SK-N-SH (cell line): ENCODE results near the gene HTN3.
"Not testable (repeated sequence)": the region's sequence is repeated elsewhere in the genome, so short reads cannot be mapped to it uniquely, and the experiment has no call there.

Source experiments
- CHD2 ChIP-seq: fragments of 150-350 bp; IDR thresholded peaks from 2 replicates; pipeline ENCODE4 v1.6.1; 2018; ENCODE audit warnings: low read length; ENCODE audit not compliant: partially characterized antibody
- CTCF ChIP-seq: fragments of 200-600 bp; sonication (generic); IDR thresholded peaks from 2 replicates; pipeline ENCODE4 v1.6.1; 2017; ENCODE audit warnings: antibody characterized with exemption, mild to moderate bottlenecking, moderate library complexity
- ELF1 ChIP-seq: IDR thresholded peaks from 2 replicates; pipeline ENCODE4 v1.4.0; 2012
- EP300 ChIP-seq, 2 experiments: IDR thresholded peaks; 2 replicates each; pipeline versions ENCODE4 v1.4.0 to v1.6.1; 2012; ENCODE audit warnings: borderline replicate concordance in 1 of 2, low read depth in 1 of 2, low read length in 1 of 2
- EZH2phosphoT487 ChIP-seq: fragments of 200-600 bp; sonication (generic); IDR thresholded peaks from 2 replicates; pipeline ENCODE4 v1.6.1; 2017; ENCODE audit warnings: low read depth, mixed run types, mild to moderate bottlenecking, antibody characterized with exemption, moderate library complexity, borderline replicate concordance
- GABPA ChIP-seq: IDR thresholded peaks from 2 replicates; pipeline ENCODE4 v1.4.0; 2012; ENCODE audit warnings: low read depth, mild to moderate bottlenecking
- POLR2AphosphoS5 ChIP-seq: IDR thresholded peaks from 2 replicates; pipeline ENCODE4 v1.6.1; 2012; ENCODE audit warnings: low read depth, low read length
- RAD21 ChIP-seq: IDR thresholded peaks from 2 replicates; pipeline ENCODE4 v1.6.1; 2012; ENCODE audit warnings: mild to moderate bottlenecking, low read length
- RCOR1 ChIP-seq: fragments of 150-350 bp; IDR thresholded peaks from 2 replicates; pipeline ENCODE4 v1.6.1; 2017; ENCODE audit warnings: antibody characterized with exemption, low read length
- RFX5 ChIP-seq: IDR thresholded peaks from 2 replicates; pipeline ENCODE4 v1.6.1; 2012; ENCODE audit warnings: mild to moderate bottlenecking, improper control_type of control experiment, low read length
- SIN3A ChIP-seq: IDR thresholded peaks from 2 replicates; pipeline ENCODE4 v1.6.1; 2012; ENCODE audit warnings: low read depth, mild to moderate bottlenecking, low read length, moderate library complexity, borderline replicate concordance
- USF2 ChIP-seq: fragments of 150-350 bp; IDR thresholded peaks from 2 replicates; pipeline ENCODE4 v1.6.1; 2017; ENCODE audit warnings: antibody characterized with exemption, low read length, low read depth, borderline replicate concordance
- TF ChIP-seq, protein P1 (sequence below): IDR thresholded peaks from 2 replicates; pipeline ENCODE4; 2012

DNA sequence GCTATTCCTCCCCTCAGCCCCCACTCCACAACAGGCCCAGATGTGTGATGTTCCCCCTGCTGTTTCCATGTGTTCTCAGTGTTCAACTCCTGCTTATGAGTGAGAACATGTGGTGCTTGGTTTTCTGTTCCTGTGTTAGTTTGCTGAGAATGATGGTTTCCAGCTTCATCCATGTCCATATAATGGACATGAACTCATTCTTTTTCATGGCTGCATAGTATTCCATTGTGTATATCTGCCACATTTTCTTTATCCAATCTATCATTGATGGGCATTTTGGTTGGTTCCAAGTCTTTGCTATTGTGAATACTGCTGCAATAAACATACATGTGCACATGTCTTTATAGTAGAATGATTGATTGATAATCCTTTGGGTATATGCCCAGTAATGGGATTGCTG, 11.7 kb downstream of the HTN3 start:
- not testable (repeated sequence) for TF ChIP-seq CTCF; EP300 (IDR thresholded peaks at IDR 0.05; ENCODE audit: borderline replicate concordance in 1 of 2, low read depth in 1 of 2, low read length in 1 of 2); RAD21; EZH2phosphoT487; ELF1; RCOR1; RFX5; GABPA; SIN3A; POLR2AphosphoS5; USF2; CHD2
- TF ChIP-seq, protein P1, sequence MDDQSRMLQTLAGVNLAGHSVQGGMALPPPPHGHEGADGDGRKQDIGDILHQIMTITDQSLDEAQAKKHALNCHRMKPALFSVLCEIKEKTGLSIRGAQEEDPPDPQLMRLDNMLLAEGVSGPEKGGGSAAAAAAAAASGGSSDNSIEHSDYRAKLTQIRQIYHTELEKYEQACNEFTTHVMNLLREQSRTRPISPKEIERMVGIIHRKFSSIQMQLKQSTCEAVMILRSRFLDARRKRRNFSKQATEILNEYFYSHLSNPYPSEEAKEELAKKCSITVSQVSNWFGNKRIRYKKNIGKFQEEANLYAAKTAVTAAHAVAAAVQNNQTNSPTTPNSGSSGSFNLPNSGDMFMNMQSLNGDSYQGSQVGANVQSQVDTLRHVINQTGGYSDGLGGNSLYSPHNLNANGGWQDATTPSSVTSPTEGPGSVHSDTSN = not testable (repeated sequence)
